ENCODE results near the gene CALD1.

The CALD1 gene

DNA sequence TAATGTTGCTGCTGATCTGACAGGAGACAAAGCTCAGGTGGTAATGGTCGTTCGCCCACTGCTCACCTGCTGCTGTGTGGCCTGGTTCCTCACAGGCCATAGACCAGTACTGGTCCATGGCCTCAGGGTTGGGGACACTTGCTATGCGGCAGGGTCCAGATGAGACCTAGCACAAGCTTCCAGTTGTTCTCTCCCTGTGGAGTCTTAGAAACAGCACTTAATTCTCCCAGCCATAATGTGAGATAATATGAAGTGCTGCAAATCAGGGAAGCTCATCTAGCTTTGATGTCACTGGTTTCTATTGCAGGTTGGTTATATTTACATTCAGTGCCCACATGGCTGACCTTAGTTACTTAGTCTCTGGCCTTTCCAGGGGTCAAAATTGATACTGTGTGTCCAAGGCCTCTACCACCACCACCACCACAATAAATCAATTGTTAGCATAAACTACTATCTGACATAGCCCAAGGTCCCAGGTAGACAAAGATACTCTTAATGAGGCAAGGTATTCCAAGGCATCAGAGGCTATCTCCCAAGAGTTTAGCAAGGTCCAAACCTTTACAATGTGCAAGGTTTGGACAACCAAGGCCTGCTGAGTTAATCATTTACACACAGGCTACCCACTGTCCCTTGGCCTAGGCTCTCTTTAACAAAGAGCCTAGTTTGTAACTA is 217.9 kb downstream of the CALD1 start:
- no peak for DNase-seq

DNA sequence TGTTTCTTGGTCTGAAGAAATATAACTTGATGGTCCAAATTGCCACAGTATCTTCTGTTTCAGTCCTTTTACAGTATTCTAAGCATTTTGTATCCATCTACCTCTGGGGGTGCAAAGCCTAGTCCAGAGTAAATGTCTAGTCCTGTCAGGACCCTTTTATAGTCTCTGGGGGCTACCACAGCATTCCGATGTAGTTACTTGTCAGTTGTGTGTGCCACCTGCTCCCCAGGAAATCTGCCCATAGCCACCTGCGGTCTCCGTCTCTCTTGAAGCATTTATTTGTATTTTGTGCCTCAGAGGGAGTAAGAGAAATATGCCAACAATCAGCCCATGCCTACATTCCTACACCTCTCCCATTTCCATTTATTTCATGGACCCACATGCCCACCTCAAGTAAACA is 219.7 kb downstream of the CALD1 start:
- DNase-seq, result no peak

DNA sequence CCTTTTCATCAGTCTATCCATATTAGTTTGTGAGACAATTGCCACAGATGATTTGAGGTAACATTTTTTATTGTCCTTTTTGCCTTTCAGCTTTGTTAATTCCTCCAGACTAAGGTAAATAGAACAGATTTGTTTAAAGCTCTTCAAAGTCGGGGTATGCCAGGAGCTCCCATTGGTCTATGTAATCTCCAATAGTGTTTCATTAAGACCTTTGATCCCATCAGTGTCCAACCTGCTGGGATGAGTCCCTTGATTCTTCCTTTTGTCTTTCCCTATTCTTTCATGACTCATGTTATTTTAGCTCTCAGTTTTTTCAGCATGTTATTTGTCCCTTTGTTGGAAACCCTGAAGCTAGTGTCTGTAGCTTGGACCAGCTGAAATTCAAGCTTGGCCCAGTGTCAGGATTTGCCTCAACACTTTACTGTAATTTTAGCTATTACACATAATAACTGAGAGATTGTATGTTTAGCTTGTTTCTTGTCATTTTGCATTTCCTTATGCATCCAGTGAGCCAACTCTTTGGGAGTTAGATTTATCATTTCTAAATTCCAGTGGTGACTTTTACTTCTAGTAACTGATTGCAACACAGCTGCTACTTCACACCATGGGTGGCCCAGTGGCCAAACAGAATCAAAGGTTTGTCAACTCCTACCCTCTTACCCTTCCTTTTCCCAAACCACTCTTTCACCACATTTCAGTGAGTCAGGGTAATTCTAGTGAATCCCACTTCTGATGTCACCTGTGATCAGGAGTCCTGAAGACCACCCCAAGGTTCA is 222.1 kb downstream of the CALD1 start:
- no peak for DNase-seq

DNA sequence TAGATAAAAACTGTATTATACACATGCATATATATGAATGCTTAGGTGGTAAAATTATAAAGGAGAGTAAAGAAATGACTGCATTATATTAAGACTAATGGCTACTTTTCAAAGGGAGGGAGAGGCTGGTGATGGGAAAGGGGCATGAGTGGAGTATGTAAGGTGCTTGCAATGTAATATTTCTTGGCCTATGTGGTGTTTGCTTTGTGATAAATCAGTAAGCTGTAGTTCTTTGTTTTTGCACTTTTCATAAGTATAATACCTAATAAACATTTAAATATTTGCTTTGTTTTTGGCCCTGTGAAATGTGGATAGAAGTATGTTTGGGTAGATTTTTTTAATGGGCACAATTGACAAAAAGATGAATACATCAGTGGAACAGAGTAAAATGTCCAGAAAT is 232.8 kb downstream of the CALD1 start:
- DNase-seq, result no peak
